ENCODE measurements around the gene HS3ST5.

GRCh38 chr6:114090626-114091025, 252.2 kb downstream of the HS3ST5 start:
- TF ChIP-seq ELF4 (CRISPR knock-in tag; IDR thresholded peaks at IDR 0.05; ENCODE audit: low read depth) (no peak), E2F4 (CRISPR knock-in tag; IDR thresholded peaks at IDR 0.05; ENCODE audit: borderline replicate concordance, low read depth) (no peak), ZNF416 (CRISPR knock-in tag; IDR thresholded peaks at IDR 0.05) (no peak), NR1H2 (CRISPR knock-in tag; IDR thresholded peaks at IDR 0.05) (no peak), ZNF263 (CRISPR knock-in tag; IDR thresholded peaks at IDR 0.05; ENCODE audit: low read depth) (no peak), CTCF (IDR thresholded peaks at IDR 0.05) (no peak), ATF2 (CRISPR knock-in tag; IDR thresholded peaks at IDR 0.05; ENCODE audit: borderline replicate concordance, low read depth) (no peak), ZNF232 (CRISPR knock-in tag; IDR thresholded peaks at IDR 0.05) (no peak), TCF7 (CRISPR knock-in tag; IDR thresholded peaks at IDR 0.05; ENCODE audit: low read depth) (no peak), MAX (CRISPR knock-in tag; IDR thresholded peaks at IDR 0.05) (no peak), TP53 (CRISPR knock-in tag; IDR thresholded peaks at IDR 0.05) (no peak), CREB1 (CRISPR knock-in tag; IDR thresholded peaks at IDR 0.05) (no peak)

Data from WTC11 (cell line).